Brain microvascular endothelial cell (primary cell): ENCODE measurements around the gene PHIP.

Source experiments
- DNase-seq: peaks from one replicate; pipeline ENCODE4 v3.0.0-alpha.2; 2020
- H3K27ac ChIP-seq: fragments of 250-450 bp; sonication (Bioruptor Pico); 2 replicates; pipeline ENCODE4 v1.5.1; 2020; ENCODE audit warnings: mild to moderate bottlenecking, moderate library complexity
- H3K27me3 ChIP-seq: fragments of 250-450 bp; sonication (Bioruptor Pico); replicated peaks from 2 replicates; pipeline ENCODE4 v1.5.1; 2020; ENCODE audit warnings: mild to moderate bottlenecking
- H3K36me3 ChIP-seq: fragments of 250-450 bp; sonication (Bioruptor Pico); replicated peaks from 2 replicates; pipeline ENCODE4 v1.5.1; 2020; ENCODE audit warnings: mild to moderate bottlenecking
- H3K4me3 ChIP-seq: 2 replicates; pipeline ENCODE4 v1.5.1; 2011; ENCODE audit warnings: low read depth, mild to moderate bottlenecking, control low read depth, low read length, moderate library complexity
- CTCF ChIP-seq: IDR thresholded peaks from 2 replicates; pipeline ENCODE4 v1.5.1; 2011; ENCODE audit warnings: low read depth, mild to moderate bottlenecking, moderate library complexity, low read length, control low read depth, inconsistent platforms; ENCODE audit errors: missing control alignments
- in situ Hi-C: cut with HindIII; loops from 2 replicates; pipeline ENCODE4 v1.10.0; 2017; ENCODE audit warnings: low sequenced_read_pairs, low pct_ligation_motif_present

Gene PHIP

GRCh38 chr6:79070206-79070825 lies 7.7 kb downstream of the PHIP start:
- no peak for TF ChIP-seq CTCF
- peak; percentile 36 for DNase-seq
- Histone ChIP-seq H3K27me3 (no peaks in the 10 kb centered on the region), H3K27ac (peak overlapping the region; percentile 43), H3K36me3 (no peaks in the 10 kb centered on the region), H3K4me3 (no peak overlapping the region)
- in situ Hi-C loops = no loop called here

GRCh38 chr6:79066828-79067227 lies 11.2 kb downstream of the PHIP start:
- Histone ChIP-seq H3K4me3 (no peak overlapping the region), H3K27me3 (no peaks in the 10 kb centered on the region), H3K36me3 (no peaks in the 10 kb centered on the region), H3K27ac (no peak overlapping the region)
- in situ Hi-C loops = no loop called here
- TF ChIP-seq CTCF = no peak
- no peak for DNase-seq

DNA sequence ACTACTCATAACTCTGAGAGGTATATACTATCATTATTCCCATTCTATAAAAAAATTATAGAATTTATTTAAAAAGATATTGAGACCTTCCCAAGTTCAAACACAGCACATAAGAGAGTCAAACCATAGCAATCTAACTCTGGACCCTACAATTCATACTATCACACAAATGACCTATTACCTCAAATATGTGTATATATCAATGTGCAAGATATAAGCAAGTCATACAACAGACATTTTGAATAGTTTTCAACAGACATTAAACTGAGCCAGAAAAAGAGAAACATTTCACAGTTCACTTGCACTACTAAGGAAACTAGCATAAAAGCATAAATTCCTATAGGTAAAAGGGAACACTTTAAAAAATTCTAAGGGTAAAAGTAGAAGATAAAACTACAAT lies 11.7 kb downstream of the PHIP start:
- Histone ChIP-seq H3K27ac (no peak overlapping the region), H3K36me3 (no peaks in the 10 kb centered on the region), H3K27me3 (no peaks in the 10 kb centered on the region), H3K4me3 (no peak overlapping the region)
- TF ChIP-seq CTCF = no peak
- DNase-seq = no peak
- in situ Hi-C loops = no loop called here

DNA sequence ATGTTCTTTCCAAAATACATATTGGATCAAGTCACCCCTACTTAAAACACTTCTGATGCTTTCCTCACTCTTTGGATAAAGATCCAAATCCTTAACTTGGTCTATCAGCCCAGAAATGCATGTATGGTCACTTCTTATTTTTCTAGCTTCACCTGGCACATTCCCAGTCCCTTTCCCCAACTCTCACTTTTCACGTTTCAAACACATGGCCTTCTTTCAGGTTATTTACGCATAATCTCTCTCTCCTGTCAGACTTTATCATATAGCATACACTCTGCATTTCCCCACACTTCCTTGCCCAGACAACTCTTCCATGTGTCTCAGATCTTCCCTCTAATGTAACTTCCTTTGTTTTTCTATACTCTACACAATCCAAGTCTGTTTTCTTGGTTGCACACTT lies 12.8 kb downstream of the PHIP start:
- Histone ChIP-seq H3K27ac (no peak overlapping the region), H3K4me3 (no peak overlapping the region), H3K27me3 (no peaks in the 10 kb centered on the region), H3K36me3 (peaks cover 3% of the 10 kb centered on the region)
- in situ Hi-C loops = no loop called here
- TF ChIP-seq CTCF = no peak
- no peak for DNase-seq

DNA sequence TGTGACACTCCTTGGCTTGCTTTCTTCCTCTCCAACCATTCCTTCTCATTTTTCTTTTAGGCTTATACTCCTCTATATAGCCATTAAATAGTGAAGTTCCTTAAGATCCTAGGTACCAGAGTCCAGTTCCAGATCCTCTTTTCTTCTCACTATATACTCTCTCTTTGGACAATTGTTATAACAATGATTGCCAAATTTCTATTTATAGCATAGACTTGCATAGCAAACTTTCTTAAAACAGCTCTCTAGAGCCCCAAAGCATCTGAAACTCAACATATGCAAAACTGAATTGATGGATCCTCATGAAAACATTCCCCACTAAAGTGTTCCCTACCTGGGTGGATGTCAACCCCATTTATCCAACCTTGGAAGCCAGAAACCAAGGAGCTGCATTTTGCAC lies 13.4 kb downstream of the PHIP start:
- Histone ChIP-seq H3K27me3 (no peaks in the 10 kb centered on the region), H3K36me3 (peaks cover 6% of the 10 kb centered on the region), H3K27ac (no peak overlapping the region), H3K4me3 (no peak overlapping the region)
- TF ChIP-seq CTCF = no peak
- no peak for DNase-seq
- in situ Hi-C loops = no loop called here

- no peak overlapping the region for H3K4me3 ChIP-seq
- TF ChIP-seq CTCF = no peak
- in situ Hi-C loops = no loop called here
- H3K27ac ChIP-seq = no peak overlapping the region
- H3K36me3 ChIP-seq = peaks cover 7% of the 10 kb centered on the region
- no peak for DNase-seq
- no peaks in the 10 kb centered on the region for H3K27me3 ChIP-seq
Measured at GRCh38 chr6:79062708-79063107, 15.3 kb downstream of the PHIP start.
